NCI-H1417 (cell line): Measurements from ENCODE around the gene CRYAB.
"Not testable (repeated sequence)": the region's sequence is repeated elsewhere in the genome, so short reads cannot be mapped to it uniquely, and the experiment has no call there.

Experiments used
- DNase-seq, 3 experiments: peaks; one replicate each; lab custom pipeline; 2025; lab: John Stamatoyannopoulos, UW

The CRYAB gene

DNA sequence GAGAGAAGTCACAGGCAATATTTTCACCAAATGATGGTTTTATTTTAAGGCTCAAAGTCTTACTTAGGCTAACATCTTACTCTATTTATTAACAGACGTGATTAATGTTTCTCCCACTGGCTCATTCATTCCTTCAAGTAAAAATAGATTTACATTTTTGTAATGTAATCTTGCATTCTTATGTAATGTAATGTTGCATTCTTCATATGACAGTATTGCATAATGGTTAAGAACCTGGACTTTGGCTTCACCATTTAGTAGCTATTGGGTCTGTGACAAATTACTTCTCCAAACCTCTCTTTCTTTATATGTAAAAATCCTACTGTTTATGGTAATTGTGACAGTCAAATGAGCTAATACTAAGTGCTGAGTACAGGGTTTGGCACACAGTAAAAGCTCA lies 22.3 kb upstream of the CRYAB start:
- no peak for DNase-seq

DNA sequence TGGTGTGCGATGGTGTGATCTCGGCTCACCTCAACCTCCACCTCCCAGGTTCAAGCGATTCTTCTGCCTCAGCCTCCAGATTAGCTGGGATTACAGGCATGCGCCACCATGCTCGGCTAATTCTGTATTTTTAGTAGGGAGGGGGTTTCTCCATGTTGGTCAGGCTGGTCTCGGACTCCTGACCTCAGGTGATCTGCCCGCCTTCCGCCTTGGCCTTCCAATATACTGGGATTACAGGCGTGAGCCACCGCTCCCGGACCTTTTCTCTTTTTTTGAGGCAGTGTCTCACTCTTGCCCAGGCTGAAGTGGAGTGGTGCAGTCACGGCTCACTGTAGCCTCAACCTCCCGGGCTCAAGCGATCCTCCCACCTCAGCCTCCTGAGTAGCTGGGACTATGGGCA lies 21.6 kb upstream of the CRYAB start:
- not testable (repeated sequence) for DNase-seq

GRCh38 chr11:111932611-111932950 lies 21.0 kb upstream of the CRYAB start:
- DNase-seq: no peak

GRCh38 chr11:111930472-111930871 lies 18.9 kb upstream of the CRYAB start:
- DNase-seq: peak in 1 of 3 experiments; percentile 24

GRCh38 chr11:111926505-111927391 lies 15.2 kb upstream of the CRYAB start:
- peak; percentile 99 to 100 (median 100) for DNase-seq

- peak in 1 of 3 experiments; percentile 47 for DNase-seq
These were observed 14.4 kb upstream of the CRYAB start for GRCh38 chr11:111925953-111926352.

- DNase-seq: no peak
These were observed 12.4 kb upstream of the CRYAB start for GRCh38 chr11:111923951-111924350.

DNA sequence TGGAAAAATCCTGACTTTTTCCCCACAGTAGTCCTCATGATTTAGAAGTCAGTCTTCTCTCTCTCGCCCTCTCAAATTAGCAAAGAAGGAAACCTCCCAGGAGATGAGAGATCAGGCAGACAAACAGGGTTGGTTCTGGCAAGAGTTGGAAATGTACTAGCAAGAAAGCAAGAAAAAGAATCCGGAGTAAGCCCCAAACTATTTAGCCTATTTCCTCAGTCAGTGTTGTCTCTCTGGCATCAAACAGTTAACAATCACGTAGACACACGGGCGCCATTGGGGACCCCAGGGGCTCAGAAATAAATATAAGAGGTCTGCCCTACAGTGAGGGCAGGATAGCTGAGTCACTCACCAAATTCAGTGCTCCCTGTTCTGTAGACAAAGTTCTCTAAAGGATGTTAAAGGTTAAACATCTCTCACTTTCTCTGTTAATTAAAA lies 11.8 kb upstream of the CRYAB start:
- no peak for DNase-seq

DNA sequence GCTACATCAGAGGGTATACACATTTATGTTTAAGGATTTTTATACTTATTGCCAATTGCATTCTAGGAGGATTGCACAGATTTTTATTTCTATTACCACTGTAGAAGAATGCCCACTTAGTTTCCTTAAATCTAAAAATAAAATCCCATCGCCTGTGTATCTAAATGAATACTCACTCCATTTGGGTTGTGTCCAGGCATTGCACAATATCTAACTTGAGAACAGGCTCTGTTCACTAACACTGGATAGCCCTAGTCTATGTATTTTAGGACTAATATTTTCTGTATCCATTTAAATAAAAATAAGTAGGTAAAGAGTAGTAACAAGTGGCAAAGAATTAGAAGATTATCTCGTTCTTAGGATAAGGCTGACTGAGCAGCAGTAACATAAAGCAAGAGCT lies 11.2 kb upstream of the CRYAB start:
- no peak for DNase-seq

DNA sequence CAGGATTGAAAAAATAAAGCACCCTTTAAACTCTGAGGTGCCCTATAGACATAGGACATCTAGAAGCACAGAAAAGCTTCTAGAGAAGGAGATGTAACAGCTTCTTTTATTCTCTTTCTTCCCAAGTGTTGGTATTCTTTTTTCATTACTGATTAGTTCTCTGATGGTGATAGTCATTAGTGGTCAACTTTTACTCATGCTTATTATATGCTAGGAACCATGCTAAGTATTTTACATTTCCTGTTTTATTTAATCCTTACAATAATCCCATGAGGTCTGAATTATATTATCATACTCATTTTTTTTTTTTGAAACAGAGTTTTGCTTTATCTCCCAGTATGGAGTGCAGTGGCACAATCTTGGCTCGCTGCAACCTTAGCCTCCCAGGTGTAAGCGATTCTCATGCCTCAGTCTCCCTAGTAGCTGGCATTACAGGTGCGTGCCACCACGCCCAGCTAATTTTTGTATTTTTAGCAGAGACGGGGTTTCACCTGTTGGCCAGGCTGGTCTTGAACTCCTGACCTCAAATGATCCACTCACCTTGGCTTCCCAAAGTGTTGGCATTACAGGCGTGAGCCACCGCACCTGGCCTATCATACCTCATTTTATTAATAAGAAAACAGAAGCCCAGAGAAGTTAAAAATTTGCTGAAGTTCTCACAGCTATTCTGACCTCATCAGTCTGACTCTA lies 10.1 kb upstream of the CRYAB start:
- DNase-seq: no peak

- no peak for DNase-seq
These were observed 9.3 kb upstream of the CRYAB start for GRCh38 chr11:111920908-111921307.

DNA sequence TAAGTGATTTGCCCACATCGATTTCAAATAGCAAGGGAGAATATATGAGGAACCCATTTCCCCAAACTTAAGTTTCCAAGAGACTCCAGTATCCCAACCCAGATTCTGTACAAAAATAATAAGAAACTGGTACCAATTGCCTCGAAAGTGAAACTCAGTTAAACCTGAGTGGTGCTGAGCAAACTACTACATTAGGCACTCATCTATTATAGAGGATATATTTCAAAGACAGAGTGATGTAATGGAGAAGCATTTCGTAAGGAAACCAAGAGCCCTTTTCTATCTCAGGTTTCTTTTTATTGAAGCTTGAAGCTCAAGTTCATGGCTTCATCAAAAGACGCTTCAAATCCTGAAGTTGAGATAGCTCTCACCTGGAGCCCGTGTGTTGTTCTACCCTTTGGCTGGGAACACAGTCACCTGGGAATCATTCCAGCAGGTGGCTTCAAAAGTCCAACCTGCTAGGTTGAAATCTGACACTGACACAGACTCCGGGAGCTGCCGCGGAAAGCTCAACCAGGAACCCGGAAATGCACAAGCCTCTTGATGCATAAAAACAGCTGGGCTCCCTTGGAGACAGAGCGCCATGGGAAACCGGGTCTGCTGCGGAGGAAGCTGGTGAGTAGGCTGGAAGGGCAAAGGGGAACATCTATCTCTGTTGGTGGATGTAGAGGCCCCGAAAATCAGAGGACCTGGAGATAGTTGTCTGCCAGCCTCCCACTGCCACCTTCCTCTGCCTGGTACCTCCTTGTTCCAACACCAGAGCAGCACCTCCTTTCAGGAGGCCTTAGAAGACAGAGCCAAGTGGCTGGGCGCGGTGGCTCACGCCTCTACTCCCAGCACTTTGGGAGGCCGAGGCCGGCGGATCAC lies 7.1 kb upstream of the CRYAB start, which contains the start of gene C11orf52:
C11orf52 (plus strand) TSS at position 524 of the 867 bp plus-strand sequence; CDS start at position 584, 60 bp downstream.
- peak; percentile 88 to 96 (median 95) for DNase-seq

- DNase-seq: no peak
These were observed 6.2 kb upstream of the CRYAB start for GRCh38 chr11:111917788-111918187.

DNA sequence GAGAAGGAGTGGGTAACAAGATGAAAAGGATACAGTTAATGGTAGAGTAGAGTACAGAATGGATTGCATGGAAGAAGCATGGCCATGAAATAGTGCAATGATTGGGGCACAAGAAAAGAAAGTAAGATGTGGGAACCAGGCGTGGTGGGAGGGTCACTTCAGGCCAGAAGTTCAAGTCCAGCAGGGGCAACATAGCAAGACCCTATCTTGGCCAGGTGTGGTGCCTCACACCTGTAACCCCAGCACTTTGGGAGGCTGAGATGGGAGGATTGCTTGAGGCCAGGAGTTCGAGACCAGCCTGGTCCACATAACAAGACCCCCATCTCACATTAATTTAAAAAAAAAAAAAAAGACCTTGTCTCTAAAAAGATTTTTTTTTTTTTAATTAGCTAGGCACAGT lies 5.7 kb upstream of the CRYAB start:
- DNase-seq: no peak

DNA sequence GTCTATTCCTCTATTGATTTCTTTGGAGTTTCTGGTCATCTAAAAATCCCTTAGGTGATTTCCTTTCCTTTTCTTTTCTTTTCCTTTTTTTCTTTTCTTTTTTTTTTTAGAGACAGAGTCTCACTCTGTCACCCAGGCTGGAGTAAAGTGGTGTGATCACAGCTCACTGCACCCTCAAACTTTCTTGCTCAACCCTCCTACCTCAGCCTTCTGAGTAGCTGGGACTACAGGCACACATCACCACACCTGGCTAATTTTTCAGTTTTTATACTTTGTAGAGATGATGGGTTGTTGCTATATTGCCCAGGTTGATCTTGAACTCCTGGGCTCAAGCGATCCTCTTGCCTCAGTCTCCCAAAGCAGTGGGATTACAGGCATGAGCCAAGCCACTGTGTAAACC lies 5.2 kb upstream of the CRYAB start:
- DNase-seq: no peak

DNA sequence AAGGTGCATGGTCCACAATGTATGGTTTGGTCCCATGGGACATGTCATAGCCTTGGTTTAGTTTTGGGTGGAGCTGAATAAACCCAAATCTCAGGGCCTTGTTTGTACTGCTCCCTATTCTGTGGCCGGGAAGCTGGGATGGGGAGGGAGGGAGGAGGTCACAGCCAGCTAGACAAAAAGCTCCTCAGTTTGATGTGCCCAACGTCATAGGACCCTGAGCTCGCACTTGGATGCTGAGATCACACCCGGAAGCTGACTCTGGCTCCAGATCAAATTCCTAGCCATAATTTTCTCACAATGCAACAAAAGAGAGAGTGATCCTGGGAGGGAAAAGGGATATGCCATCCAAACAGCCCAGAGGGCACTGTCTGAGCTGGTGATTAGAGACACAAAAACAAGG lies 2.4 kb upstream of the CRYAB start:
- DNase-seq: no peak

- no peak for DNase-seq
These were observed 1.7 kb upstream of the CRYAB start for GRCh38 chr11:111913031-111913861.

GRCh38 chr11:111912535-111912934 lies 965 bp upstream of the CRYAB start, which contains the start of gene HSPB2:
HSPB2 (plus strand) TSS chr11:111912734; CDS start chr11:111912830, 96 bp downstream.
- no peak for DNase-seq

- DNase-seq: no peak
These were observed 651 bp downstream of the CRYAB start for GRCh38 chr11:111910676-111911562.

GRCh38 chr11:111909378-111909777 lies 2.2 kb downstream of the CRYAB start:
- no peak for DNase-seq
